DMS153 treated with DMSO at 0.1 percent for 48 hours (cell line): ENCODE results near the gene SLC6A13.

Experiments used
- DNase-seq: peaks from one replicate; lab custom pipeline; 2025; ENCODE audit not compliant: unreplicated experiment; lab: John Stamatoyannopoulos, UW

Gene SLC6A13

GRCh38 chr12:234891-235415 is 27.7 kb downstream of the SLC6A13 start:
- no peak for DNase-seq

- DNase-seq: no peak
Measured at GRCh38 chr12:234019-234418, 28.6 kb downstream of the SLC6A13 start.

GRCh38 chr12:233615-233968 is 29.0 kb downstream of the SLC6A13 start:
- no peak for DNase-seq

- no peak for DNase-seq
Measured at GRCh38 chr12:232731-233614, 29.7 kb downstream of the SLC6A13 start.

- no peak for DNase-seq
Measured at GRCh38 chr12:230925-231671, 31.5 kb downstream of the SLC6A13 start.

- DNase-seq: no peak
Measured at GRCh38 chr12:229441-230191, 33.0 kb downstream of the SLC6A13 start.

GRCh38 chr12:228846-229200 is 33.8 kb downstream of the SLC6A13 start:
- no peak for DNase-seq

- no peak for DNase-seq
Measured at GRCh38 chr12:227923-228845, 34.5 kb downstream of the SLC6A13 start.

GRCh38 chr12:227286-227915 is 35.2 kb downstream of the SLC6A13 start:
- DNase-seq: no peak

- no peak for DNase-seq
Measured at GRCh38 chr12:226401-226800, 36.2 kb downstream of the SLC6A13 start.

GRCh38 chr12:225012-225411 is 37.6 kb downstream of the SLC6A13 start:
- DNase-seq: no peak

GRCh38 chr12:224330-224729 is 38.3 kb downstream of the SLC6A13 start:
- no peak for DNase-seq

GRCh38 chr12:223841-224240 is 38.8 kb downstream of the SLC6A13 start:
- no peak for DNase-seq

- DNase-seq: no peak
Measured at GRCh38 chr12:221736-222135, 40.9 kb downstream of the SLC6A13 start.

- no peak for DNase-seq
Measured at GRCh38 chr12:220946-221550, 41.6 kb downstream of the SLC6A13 start.

- DNase-seq: no peak
Measured at GRCh38 chr12:220491-220890, 42.1 kb downstream of the SLC6A13 start.

GRCh38 chr12:219891-220352 is 42.7 kb downstream of the SLC6A13 start:
- DNase-seq: peak; percentile 1

GRCh38 chr12:218728-219590 is 43.7 kb downstream of the SLC6A13 start:
- no peak for DNase-seq
